Glomerular endothelial cell (primary cell): Measurements from ENCODE around the gene GABRA6. TPM values are rescaled to one million over a fixed set of nuclear protein-coding genes. Genes with fewer than 3 reads are reported as not detected.
"Not testable (repeated sequence)": the region's sequence is repeated elsewhere in the genome, so short reads cannot be mapped to it uniquely, and the experiment has no call there.

Experiments used
- DNase-seq: peaks from one replicate; pipeline ENCODE4 v3.0.0-alpha.2; 2011; ENCODE audit warnings: low read depth, low spot score; ENCODE audit errors: extremely low read depth
- total RNA-seq: library from RNA; depleted of rRNA; stranded (reverse); fragments of >200 nt; gene quantifications from 2 replicates; pipeline ENCODE4 v1.2.3, GENCODE V29; 2015

The GABRA6 gene
- not detected in 2 replicates for total RNA-seq

GRCh38 chr5:161685461-161685860, at the start of gene GABRA6:
Gene GABRA6 (plus strand): TSS chr5:161685721. CDS start chr5:161685990, 269 bp downstream.
- DNase-seq, result no peak

- no peak for DNase-seq
Measured at GRCh38 chr5:161637591-161637990, 47.9 kb upstream of the GABRA6 start.

- no peak for DNase-seq
Measured at GRCh38 chr5:161641444-161641843, 44.1 kb upstream of the GABRA6 start.

GRCh38 chr5:161645264-161645663, 40.3 kb upstream of the GABRA6 start:
- DNase-seq, result no peak

- not testable (repeated sequence) for DNase-seq
Measured at GRCh38 chr5:161651926-161652325, 33.6 kb upstream of the GABRA6 start.

- DNase-seq, result no peak
Measured at GRCh38 chr5:161660806-161661205, 24.7 kb upstream of the GABRA6 start.

- no peak for DNase-seq
Measured at GRCh38 chr5:161663431-161663830, 22.1 kb upstream of the GABRA6 start.

GRCh38 chr5:161676103-161676502, 9.4 kb upstream of the GABRA6 start:
- no peak for DNase-seq

- no peak for DNase-seq
Measured at GRCh38 chr5:161686149-161686548, 628 bp downstream of the GABRA6 start.

- no peak for DNase-seq
Measured at GRCh38 chr5:161686881-161687280, 1.4 kb downstream of the GABRA6 start.

GRCh38 chr5:161687316-161687715, 1.8 kb downstream of the GABRA6 start:
- no peak for DNase-seq

GRCh38 chr5:161691911-161692310, 6.4 kb downstream of the GABRA6 start:
- DNase-seq, result no peak

GRCh38 chr5:161697001-161697400, 11.5 kb downstream of the GABRA6 start:
- no peak for DNase-seq

GRCh38 chr5:161700065-161700464, 14.5 kb downstream of the GABRA6 start:
- no peak for DNase-seq

- DNase-seq, result no peak
Measured at GRCh38 chr5:161703528-161703927, 18.0 kb downstream of the GABRA6 start.

GRCh38 chr5:161707382-161707781, 21.9 kb downstream of the GABRA6 start:
- DNase-seq, result no peak

- no peak for DNase-seq
Measured at GRCh38 chr5:161709239-161709638, 23.7 kb downstream of the GABRA6 start.

- DNase-seq, result no peak
Measured at GRCh38 chr5:161713042-161713441, 27.5 kb downstream of the GABRA6 start.

- no peak for DNase-seq
Measured at GRCh38 chr5:161719157-161719556, 33.6 kb downstream of the GABRA6 start.

- DNase-seq, result no peak
Measured at GRCh38 chr5:161720460-161720859, 34.9 kb downstream of the GABRA6 start.

- no peak for DNase-seq
Measured at GRCh38 chr5:161734741-161735140, 49.2 kb downstream of the GABRA6 start.

- DNase-seq, result no peak
Measured at GRCh38 chr5:161740433-161740832, 54.9 kb downstream of the GABRA6 start.

- no peak for DNase-seq
Measured at GRCh38 chr5:161744276-161744675, 58.8 kb downstream of the GABRA6 start.

- DNase-seq, result no peak
Measured at GRCh38 chr5:161745392-161745791, 59.9 kb downstream of the GABRA6 start.
